AG09319 (cell line): ENCODE measurements around the gene ARHGEF10L.

ENCODE experiments used
- DNase-seq: peaks from one replicate; pipeline ENCODE4 v3.0.0-alpha.2; 2010; ENCODE audit warnings: low read depth; ENCODE audit errors: extremely low read depth
- TF ChIP-seq, protein P1 (sequence below): IDR thresholded peaks from 2 replicates; pipeline ENCODE4 v1.5.1; 2011; ENCODE audit warnings: low read depth, mild to moderate bottlenecking, inconsistent platforms, low read length, moderate library complexity

ARHGEF10L gene

DNA sequence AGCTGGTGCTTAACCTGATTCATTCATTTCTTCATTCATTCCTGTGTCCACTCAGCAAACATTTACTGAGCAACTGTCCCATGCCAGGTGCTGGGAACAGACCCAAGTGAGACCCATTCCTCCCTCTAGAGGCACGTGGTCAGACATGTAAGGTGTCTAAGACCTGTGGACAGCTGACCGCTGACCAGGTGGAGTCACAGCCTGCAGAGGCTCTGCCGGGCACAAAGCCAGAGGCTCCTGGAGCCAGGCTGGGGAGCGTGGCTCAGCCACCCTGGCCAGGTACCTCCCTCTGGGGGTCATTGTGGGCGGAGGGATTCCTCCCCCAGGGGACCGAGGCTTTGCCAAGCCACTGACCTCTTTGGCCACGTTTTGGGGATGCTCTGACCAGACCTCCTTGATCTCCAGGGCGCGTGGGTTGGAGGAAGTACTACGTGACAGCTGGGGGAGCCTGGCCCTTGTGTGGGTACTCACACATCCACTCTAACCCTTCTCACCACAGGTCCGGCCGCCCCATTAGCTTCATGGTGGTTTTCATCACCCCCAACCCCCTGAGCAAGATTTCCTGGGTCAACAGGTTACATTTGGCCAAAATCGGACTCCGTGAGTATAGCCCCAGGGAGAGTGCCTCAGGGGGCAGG lies 100.3 kb downstream of the ARHGEF10L start:
- TF ChIP-seq, protein P1, sequence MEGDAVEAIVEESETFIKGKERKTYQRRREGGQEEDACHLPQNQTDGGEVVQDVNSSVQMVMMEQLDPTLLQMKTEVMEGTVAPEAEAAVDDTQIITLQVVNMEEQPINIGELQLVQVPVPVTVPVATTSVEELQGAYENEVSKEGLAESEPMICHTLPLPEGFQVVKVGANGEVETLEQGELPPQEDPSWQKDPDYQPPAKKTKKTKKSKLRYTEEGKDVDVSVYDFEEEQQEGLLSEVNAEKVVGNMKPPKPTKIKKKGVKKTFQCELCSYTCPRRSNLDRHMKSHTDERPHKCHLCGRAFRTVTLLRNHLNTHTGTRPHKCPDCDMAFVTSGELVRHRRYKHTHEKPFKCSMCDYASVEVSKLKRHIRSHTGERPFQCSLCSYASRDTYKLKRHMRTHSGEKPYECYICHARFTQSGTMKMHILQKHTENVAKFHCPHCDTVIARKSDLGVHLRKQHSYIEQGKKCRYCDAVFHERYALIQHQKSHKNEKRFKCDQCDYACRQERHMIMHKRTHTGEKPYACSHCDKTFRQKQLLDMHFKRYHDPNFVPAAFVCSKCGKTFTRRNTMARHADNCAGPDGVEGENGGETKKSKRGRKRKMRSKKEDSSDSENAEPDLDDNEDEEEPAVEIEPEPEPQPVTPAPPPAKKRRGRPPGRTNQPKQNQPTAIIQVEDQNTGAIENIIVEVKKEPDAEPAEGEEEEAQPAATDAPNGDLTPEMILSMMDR = no peak
- DNase-seq = no peak

- TF ChIP-seq, protein P1 = no peak
- no peak for DNase-seq
Observed at GRCh38 chr1:17640393-17640792, 100.9 kb downstream of the ARHGEF10L start.

GRCh38 chr1:17640975-17641374 lies 101.5 kb downstream of the ARHGEF10L start:
- TF ChIP-seq, protein P1 = no peak
- no peak for DNase-seq

DNA sequence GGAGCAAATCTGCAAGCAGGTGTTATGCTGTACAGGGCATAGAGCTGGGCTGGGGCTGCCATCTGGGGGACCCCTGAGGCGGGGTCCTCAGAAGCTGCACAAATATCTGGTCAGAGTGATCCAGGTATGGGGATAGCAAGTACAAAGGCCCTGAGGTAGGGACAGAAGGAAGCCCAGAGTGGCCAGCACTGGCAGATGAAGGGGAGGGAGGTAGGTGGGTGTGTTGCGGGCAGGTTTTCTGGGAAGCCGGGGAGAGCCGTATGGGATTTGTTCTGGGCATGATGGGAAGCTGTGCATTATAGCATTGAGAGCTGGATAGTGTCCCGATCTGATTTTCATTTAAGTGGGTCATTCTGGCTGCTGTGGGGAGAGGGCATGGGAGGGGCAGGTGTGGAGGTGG lies 102.7 kb downstream of the ARHGEF10L start:
- TF ChIP-seq, protein P1 = no peak
- no peak for DNase-seq

DNA sequence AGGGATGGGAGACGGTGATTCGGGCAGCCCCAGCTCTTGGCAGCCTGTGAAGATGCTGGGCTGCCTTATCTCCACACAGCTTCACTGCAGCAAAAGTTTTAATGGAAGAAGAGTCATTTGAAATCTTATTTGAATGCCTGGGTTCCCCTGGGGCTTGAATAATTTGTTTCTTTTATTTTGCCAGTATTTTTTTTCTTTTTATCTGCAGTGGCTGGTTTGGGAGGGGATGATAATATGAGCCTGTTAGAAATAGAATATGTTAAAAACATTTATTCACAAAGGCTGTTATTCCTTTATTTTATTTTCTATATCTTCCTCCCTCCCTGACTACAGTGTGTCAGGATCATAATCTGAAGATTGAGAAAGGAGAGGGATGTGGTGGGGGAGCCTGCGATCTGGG lies 103.4 kb downstream of the ARHGEF10L start:
- no peak for DNase-seq

GRCh38 chr1:17643861-17644703 lies 104.6 kb downstream of the ARHGEF10L start:
- TF ChIP-seq, protein P1 = no peak
- DNase-seq = no peak

More for the DNA sequence above, 103.4 kb downstream of the ARHGEF10L start:
- TF ChIP-seq, protein P1 = no peak

DNA sequence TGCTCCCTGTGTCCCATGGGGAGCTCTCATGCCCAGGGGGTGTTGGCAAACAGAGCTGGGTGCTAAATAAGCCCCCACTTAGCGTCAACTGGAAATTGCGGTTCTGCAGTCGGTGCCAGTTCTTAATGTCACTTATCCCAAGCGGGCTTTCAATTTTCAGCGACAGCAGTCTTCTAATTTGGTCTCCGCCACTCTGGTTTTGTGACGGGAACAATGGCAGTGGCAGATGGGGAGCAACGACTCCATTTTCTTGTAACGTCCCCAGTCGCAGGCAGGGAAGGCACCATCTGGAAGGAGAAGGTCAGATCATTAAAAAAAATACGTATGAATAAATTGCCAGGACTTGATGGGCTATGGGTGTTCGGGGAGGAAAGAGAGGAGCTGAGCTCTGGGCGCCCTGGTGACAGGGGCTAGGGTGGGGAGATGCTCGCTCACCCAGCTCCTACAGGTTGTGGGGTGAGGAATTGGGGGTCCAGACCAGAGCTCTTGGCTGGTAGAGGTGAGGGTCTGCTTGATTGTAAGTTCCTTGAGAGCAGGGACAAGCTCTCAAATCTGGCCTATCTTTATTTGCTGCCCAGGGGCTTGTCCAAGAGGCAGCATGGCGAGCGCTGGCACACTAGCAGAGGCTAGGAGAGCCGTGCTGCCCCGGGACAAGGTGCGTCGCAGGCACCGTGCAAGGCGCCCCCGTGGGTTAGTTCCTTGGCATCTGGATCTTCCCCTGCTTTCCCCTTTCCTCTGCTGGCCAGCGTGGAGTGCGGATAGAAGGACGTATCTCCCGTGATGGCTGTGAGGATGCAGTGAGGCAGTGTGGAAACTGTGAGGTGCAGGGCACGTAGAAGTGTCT lies 105.8 kb downstream of the ARHGEF10L start:
- no peak for DNase-seq
- TF ChIP-seq, protein P1 = no peak
